H1 (cell line): ENCODE results near the gene SND1. TPM values are rescaled to one million over a fixed set of nuclear protein-coding genes. Genes with fewer than 3 reads are reported as not detected.

ENCODE experiments used
- CBX8 ChIP-seq: fragments of 300-800, 300-1000 bp; sonication (generic); IDR thresholded peaks from 2 replicates; pipeline ENCODE4 v1.7.1; 2016; ENCODE audit warnings: low read depth, low read length, borderline replicate concordance
- CEBPB ChIP-seq: IDR thresholded peaks from 2 replicates; pipeline ENCODE4 v1.6.1; 2012; ENCODE audit warnings: low read depth, low read length
- GABPA ChIP-seq: IDR thresholded peaks from 2 replicates; pipeline ENCODE4 v1.6.1; 2011; ENCODE audit warnings: mild to moderate bottlenecking, low read length, moderate library complexity, borderline replicate concordance; ENCODE audit not compliant: insufficient read depth
- HDAC2 ChIP-seq, 2 experiments: fragments of 300-600 bp in 1 of 2; sonication (generic) in 1 of 2; IDR thresholded peaks; 2 replicates each; pipeline ENCODE4 v1.6.1; 2011 to 2012; ENCODE audit warnings: low read depth in 2 of 2, low read length in 2 of 2, mild to moderate bottlenecking in 2 of 2, moderate library complexity in 2 of 2, borderline replicate concordance in 1 of 2, inconsistent platforms in 1 of 2
- JUND ChIP-seq: IDR thresholded peaks from 2 replicates; pipeline ENCODE4 v1.6.1; 2011; ENCODE audit warnings: mild to moderate bottlenecking, improper control_type of control experiment, low read length
- MAFK ChIP-seq: IDR thresholded peaks from 2 replicates; pipeline ENCODE4 v1.6.1; 2012; ENCODE audit warnings: low read depth, mild to moderate bottlenecking, improper control_type of control experiment, low read length
- POLR2A ChIP-seq, 2 experiments: IDR thresholded peaks; 1 replicate in 1 of 2; 2 replicates in 1 of 2; pipeline ENCODE4 v1.6.1; 2011; ENCODE audit warnings: low read depth in 2 of 2, low read length in 2 of 2, mild to moderate bottlenecking in 2 of 2; ENCODE audit errors: control extremely low read depth in 1 of 2
- RNF2 ChIP-seq: fragments of 200-900, 300-1000 bp; sonication (generic); IDR thresholded peaks from 2 replicates; pipeline ENCODE4 v1.7.1; 2016; ENCODE audit warnings: borderline replicate concordance, low read depth, mild to moderate bottlenecking, antibody characterized with exemption, low read length; ENCODE audit not compliant: poor library complexity, severe bottlenecking; ENCODE audit errors: missing control alignments
- polyA plus RNA-seq, 7 experiments: library from polyadenylated mRNA; depleted of rRNA in 3 of 7; stranded (reverse) in 5 of 7; unstranded in 2 of 7; fragments of >200 nt in 5 of 7; fragments of 200-250 nt in 2 of 7; gene quantifications; 1 replicate in 5 of 7; 2 replicates in 1 of 7; 4 replicates in 1 of 7; pipeline versions ENCODE4 v1.2.1 to v1.2.3, GENCODE V29; 2011 to 2013; ENCODE audit warnings: missing spikeins in 2 of 7, mixed read lengths in 2 of 7
- total RNA-seq: library from RNA; stranded (reverse); fragmentation: NEBNext Ultra II Directional; extraction: Animal tissue kit (Norgen Biotek cat#: 25700); gene quantifications from 2 replicates; pipeline ENCODE4 v1.2.1, GENCODE V29; 2021

Gene SND1
- total and polyA plus RNA-seq, 2 of the 8 experiments (the other 6 are each of a cell fraction or from before 2014, with no cell fraction given): 122 to 290 TPM

DNA sequence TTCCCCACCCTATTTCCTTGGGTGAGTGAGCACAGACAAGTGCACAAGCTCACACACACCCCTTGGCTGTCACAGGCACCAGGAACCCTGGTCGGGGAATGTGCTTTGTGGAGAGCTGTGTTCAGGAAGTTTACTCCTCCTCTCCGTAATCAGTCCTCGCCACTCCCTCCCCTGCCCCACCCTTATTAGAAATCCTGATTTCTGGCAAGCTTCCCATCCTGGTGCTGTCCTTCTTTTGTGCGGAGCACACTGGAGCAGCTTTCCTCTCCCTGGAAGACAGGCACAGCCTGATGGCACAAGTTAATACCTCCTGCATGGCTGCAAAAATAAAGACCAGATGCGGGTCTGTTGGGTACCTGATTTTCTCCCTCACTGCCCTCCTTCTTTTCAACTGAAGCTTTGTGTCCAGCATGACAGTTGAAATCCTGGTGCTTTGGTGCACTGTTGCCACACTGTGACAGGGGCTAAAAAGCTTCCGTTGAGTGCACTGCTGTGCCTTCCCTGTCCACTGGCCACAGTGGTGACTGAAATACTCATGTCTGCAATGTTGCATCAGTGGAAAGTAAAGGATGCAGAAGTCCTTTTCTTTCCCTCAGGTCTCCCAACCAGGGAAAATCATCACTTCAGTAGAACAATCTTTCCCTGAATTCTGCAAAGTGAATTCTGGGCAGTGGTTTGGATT is 324.2 kb downstream of the SND1 start (continued):
- TF ChIP-seq CEBPB: no peak
- TF ChIP-seq GABPA: no peak
- no peak for TF ChIP-seq MAFK
- no peak for TF ChIP-seq HDAC2 (IDR thresholded peaks at IDR 0.05; ENCODE audit: borderline replicate concordance in 1 of 2, low read depth in 2 of 2, low read length in 2 of 2)
- TF ChIP-seq CBX8: no peak
- TF ChIP-seq POLR2A (IDR thresholded peaks at IDR 0.05; ENCODE audit: control extremely low read depth in 1 of 2, low read depth in 2 of 2, low read length in 2 of 2): no peak
- TF ChIP-seq RNF2: no peak
- no peak for TF ChIP-seq JUND
- TF ChIP-seq, all 59 proteins: peak for 0
